DMS79 treated with DMSO at 0.1 percent for 48 hours (cell line): Measurements from ENCODE around the gene TRAPPC6A.

Experiments used
- DNase-seq: peaks from one replicate; lab custom pipeline; 2025; lab: John Stamatoyannopoulos, UW

Gene TRAPPC6A

DNA sequence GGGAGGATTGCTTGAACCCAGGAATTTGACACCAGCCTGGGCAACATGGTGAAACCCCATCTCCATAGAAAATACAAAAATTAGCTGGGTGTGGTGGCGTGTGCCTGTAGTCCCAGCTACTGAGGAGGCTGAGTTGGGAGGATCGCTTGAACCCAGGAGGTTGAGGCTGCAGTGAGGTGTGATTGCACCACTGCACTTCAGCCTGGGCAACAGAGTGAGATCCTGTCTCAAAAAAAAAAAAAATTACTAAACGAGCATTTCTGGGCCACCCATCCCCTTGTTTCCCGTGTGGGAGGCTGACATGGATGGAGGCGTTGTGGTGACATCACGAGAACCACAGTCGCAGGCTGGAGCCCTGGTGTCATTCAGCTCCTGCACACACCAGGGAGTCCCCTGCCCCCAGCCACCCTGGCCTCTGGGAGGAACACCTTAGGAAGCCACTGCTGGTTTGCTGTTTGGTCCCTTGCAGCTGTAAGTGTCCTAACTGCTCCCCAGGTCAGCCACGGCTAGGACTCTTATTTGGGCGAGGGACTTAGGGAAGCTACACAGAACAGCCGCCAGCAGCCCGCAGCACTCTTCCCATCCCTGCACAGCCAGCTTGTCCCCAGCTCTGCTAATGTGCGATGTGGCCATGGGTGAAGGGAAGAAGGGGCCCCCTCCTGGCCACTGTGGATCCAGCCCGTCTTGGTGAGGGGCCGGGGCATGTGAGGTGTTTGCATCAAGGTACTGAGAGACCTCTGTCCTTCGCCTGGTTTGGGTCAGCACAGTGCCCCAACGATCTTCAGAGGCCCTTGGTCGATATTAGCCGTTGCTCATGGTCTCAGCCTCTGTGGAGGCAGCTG, 30.0 kb downstream of the TRAPPC6A start:
- DNase-seq: no peak

- DNase-seq: no peak
These were observed 31.3 kb downstream of the TRAPPC6A start for GRCh38 chr19:45146741-45147205.

- DNase-seq: no peak
These were observed 31.8 kb downstream of the TRAPPC6A start for GRCh38 chr19:45146251-45146650.

DNA sequence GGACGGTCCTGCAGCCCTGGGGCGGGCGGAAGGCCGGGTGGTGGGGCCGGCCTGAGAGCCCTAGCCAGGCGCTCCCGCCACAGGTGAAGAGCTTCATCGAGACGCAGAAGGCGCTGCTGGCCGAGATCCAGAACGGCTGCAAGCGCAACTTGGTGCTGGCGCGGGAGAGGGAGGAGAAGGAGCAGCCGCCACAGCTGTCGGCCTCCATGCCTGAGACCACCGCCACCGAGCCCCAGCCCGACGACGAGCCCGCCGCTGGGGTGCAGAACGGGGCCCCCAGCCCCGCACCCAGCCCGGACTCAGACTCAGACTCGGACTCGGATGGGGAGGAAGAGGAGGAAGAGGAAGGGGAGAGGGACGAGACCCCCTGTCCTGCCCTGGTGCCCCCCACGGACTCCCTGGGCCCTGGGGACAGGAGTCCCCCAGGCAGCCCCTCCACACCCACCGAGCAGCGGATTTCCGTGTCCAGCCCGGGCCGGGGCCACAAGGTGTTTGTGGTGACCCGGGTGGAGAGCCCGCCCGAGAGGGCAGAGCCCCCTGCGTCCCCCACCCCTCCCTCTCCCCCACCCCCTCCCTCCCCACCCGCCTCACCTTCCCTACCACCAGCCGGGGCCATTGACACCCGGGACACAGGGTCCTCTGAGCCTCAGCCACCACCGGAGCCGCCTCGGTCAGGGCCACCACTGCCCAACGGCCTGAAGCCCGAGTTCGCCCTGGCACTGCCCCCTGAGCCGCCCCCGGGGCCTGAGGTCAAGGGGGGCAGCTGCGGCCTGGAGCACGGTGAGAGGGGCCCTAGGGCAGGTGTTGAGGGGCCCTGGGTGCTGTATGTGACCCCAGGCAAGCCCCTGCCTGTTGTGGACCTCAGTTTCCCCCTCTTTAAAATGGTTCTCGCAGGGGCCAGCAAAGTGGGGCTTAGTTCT, 32.5 kb downstream of the TRAPPC6A start:
- no peak for DNase-seq

DNA sequence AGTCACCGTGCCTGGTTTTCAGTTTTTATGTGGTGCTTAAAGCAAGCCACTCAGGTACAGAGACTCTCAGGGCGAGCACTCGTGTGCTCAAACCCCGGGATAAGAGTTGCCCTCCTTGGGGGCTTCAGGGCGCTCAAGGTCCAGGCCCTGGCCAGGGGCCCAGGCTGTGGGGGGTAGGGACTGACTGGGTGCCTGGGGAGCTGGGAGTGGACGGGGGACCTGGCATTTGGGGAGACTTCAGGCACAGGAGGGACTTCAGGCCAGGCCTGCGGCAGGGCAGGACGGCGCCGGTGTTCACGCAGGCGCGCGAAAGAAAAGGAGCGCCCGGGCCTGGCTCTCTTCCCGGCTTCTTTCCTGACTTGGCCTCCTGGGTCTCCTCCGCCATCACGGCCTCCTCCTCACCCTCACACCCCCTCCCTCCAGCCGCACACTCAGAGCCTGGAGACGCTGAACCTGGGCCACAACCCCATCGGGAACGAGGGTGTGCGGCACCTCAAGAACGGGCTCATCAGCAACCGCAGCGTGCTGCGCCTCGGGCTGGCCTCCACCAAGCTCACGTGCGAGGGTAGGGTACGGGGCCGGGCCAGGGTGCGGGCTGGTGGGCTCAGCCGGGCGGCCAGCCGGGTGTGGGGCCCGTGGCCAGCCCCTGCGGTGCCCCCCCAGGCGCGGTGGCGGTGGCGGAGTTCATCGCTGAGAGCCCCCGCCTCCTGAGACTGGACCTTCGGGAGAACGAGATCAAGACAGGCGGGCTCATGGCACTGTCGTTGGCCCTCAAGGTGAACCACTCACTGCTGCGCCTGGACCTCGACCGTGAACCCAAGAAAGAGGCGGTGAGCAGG, 33.4 kb downstream of the TRAPPC6A start:
- no peak for DNase-seq

DNA sequence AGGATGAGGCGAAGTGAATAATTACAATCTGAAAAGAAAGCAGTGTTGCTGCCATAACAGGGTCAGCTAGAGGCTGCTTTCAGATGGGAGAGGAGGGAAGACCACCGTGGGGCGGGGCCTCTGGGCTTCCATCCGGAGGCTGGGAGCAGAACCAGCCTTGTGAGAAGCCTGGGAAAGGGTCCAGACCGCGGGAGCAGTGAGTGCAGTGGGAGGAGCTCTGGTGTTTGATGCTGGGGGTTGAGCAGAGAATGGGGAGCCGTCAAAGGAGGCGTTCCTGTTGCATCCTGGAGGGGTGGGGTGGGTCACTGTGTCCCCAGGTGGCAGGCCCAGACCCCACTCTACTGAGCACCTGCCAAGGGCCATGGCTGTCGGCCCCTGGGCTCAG, 35.3 kb downstream of the TRAPPC6A start:
- no peak for DNase-seq

DNA sequence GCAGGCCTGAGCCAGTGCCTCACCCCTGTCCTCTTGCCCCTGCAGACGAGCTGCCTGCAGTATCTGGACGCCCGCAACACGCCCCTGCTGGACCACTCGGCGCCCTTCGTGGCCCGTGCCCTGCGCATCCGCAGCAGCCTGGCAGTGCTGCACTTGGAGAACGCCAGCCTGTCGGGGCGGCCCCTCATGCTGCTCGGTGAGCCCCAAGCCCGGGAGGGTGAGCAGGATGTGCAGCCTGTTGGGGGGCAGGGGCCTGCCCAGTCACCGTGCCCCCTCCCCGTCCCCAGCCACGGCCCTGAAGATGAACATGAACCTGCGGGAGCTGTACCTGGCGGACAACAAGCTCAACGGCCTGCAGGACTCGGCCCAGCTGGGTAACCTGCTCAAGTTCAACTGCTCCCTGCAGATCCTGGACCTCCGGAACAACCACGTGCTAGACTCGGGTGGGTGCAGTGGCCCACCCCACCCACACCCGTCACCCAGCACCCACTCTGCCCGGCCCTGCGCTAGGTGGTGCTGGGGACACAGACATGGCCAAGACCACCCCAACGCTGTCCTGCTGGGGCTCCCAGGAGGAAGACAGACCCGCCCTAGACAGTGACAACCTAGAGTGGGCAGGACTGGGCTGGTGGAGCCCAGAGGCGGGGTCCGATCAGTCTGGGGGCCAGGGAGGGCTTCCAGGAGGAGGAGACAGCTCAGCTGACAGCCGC, 35.9 kb downstream of the TRAPPC6A start:
- no peak for DNase-seq

DNA sequence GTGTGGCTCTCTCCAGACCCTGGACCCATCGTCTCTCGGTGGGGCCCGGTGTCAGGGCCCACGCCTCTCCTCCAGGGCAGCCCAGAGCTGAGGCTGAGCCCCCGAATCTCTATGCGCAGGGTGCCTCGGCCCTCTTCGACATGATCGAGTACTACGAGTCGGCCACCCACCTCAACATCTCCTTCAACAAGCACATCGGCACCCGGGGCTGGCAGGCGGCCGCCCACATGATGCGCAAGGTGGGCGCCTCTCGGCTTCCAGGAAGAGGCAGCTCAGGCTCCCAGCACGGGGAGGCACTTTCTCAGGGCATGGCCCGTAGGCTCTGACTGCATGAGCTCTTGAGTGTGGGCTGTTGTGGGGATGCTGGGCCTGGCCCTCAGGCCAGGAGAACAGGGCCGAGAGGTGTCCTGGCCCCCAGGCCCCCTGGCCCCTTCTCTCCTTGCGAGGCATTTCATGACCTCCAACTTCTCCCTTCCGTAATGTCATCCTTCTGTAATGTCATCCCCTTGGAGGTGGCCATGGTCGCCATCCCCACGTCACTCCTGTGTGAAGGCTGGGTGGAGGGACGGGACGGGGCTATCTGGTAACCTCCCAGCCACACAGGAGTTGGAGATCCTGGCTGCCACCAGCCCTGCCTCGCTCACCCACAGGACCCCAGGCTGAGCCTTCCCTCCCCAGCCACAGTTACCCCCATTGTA, 36.7 kb downstream of the TRAPPC6A start:
- no peak for DNase-seq

DNA sequence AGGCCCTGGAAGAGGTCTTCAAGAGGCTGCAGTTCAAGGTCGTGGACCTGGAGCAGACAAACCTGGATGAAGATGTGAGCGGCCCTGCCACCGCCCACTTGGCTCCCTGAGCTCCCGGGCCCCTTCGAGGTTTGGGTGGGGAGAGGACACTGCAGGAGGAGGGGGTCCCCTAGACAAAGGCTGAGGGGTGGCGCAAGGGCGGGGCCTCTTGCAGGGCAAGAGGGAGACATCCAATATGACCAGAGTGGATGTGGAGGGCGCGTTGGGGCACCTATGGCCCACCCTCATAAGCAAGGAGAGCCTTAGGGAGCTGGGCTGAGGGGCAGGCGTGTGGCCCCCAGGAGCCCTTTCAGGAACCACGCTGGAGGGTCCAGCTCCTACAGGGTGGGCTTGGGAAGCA, 37.5 kb downstream of the TRAPPC6A start:
- DNase-seq: no peak

- DNase-seq: no peak
These were observed 37.9 kb downstream of the TRAPPC6A start for GRCh38 chr19:45140144-45140503.

GRCh38 chr19:45139286-45140143, 38.5 kb downstream of the TRAPPC6A start:
- no peak for DNase-seq

GRCh38 chr19:45138303-45138751, 39.7 kb downstream of the TRAPPC6A start:
- no peak for DNase-seq

DNA sequence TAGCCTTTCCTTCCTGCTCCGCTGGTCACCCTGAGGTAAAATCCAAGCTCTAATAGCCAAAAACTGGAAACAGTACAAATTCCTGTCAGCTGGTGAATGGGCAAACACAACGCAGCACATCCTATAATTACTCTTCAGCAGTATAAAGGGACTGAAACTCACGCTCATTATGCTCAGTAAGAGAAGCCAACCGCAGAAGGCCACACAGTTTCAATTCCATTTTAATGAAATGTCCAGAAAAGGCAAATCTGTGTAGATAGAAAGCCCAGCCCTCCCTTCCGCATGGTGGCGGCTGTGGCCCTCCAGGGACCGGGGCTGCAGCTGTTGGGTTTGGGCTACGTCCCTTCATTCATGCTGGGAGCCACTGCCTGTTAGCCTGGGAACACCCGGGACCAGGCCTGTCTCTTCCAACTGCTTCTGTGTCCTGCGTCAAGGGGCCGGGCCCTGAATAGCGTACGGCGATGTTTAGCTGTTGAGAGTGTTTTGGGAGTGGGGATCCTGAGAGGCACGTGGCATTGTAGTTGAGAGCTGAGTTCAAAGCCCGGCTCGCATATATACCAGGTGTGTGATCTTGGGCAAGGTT, 40.8 kb downstream of the TRAPPC6A start:
- no peak for DNase-seq

DNA sequence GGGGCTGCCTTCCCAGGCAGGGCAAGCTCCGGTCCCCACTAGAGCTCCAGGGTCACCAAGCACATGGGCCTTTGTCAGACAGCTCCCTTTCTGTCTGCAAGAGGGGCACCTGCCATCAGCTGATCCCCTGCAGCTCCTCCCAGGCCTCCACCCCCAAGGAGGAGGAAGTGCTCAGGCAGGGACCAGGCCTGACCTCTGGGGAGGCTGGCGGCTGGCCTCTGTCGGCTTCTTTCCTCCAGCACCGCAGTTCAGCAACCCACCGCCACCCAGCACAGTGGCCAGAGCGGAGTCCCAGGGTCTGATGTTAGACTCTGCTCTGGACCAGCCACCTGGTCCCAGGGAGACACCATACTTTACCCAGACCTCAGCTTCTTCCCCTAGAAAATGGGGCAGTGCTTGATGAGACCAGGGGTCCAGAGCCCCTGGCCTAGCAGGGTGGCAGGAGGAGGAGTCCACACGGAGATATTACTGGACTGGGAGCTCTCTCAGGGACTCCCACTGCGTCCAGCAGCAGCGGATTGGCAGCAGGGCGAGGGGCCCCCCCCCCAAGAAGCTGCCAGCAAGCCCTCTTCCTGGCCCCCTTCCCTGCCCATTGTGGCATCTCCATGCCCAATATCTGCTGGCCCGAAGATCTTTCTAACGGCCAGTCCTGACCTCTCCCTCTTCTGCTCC, 41.4 kb downstream of the TRAPPC6A start:
- DNase-seq: no peak

DNA sequence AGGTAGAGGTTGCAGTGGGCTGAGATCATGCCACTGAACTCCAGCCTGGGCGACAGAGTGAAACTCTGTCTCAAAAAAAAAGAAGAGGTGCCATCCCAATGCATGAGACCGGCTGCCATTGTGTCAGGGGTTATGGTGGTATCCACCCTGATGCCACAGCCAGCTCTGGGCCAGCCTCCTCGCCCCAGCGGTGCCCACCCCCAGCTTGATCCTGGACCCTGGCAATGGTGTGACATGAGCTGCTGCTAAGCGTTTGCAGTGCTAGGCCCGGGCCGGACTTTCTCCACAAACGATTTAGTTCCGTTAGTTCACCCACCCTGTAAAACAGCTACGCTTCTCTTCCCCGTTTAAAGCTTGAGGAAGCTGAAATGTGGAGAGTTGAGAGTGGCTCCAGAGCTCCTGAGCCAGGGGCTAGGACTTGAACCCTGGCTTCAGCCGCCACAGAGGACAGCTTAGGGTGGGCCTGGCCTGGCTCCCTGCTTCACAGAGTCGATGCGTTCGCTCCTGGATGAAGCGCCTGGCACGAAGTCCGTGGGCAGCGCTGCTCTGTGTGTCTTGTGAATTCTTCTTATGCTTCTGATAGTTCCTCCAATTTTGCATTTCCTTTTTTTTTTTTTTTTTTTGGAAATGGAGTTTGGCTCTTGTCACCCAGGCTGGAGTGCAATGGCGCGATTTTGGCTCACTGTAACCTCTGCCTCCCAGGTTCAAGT, 42.7 kb downstream of the TRAPPC6A start:
- DNase-seq: no peak

- no peak for DNase-seq
These were observed 44.4 kb downstream of the TRAPPC6A start for GRCh38 chr19:45133661-45134060.

GRCh38 chr19:45130888-45131615, 47.0 kb downstream of the TRAPPC6A start:
- peak; percentile 73 for DNase-seq
